Left kidney (tissue), 2 donors: ENCODE measurements around the gene CHRNA5. TPM values are rescaled to one million over a fixed set of nuclear protein-coding genes. Genes with fewer than 3 reads are reported as not detected.
A peak's percentile ranks its signal among the peaks of the same experiment; 100 is the strongest.
"Not testable (repeated sequence)": the region's sequence is repeated elsewhere in the genome, so short reads cannot be mapped to it uniquely, and the experiment has no call there.

Experiments
- DNase-seq: peaks from one replicate; pipeline ENCODE4 v3.0.0-alpha.2; 2013
- polyA plus RNA-seq: library from polyadenylated mRNA; unstranded; fragments of 120-200 nt; gene quantifications from one replicate; pipeline ENCODE4 v1.2.1, GENCODE V29; 2013; ENCODE audit not compliant: insufficient read length

The CHRNA5 gene
- polyA plus RNA-seq, 1 donor: 7.1 TPM

GRCh38 chr15:78565951-78566774, 843 bp downstream of the CHRNA5 start:
- DNase-seq: peak; percentile 35

GRCh38 chr15:78567531-78567930, 2.2 kb downstream of the CHRNA5 start:
- no peak for DNase-seq

GRCh38 chr15:78570710-78571109, 5.4 kb downstream of the CHRNA5 start:
- DNase-seq: no peak

GRCh38 chr15:78571382-78571781, 6.1 kb downstream of the CHRNA5 start:
- DNase-seq: no peak

GRCh38 chr15:78573416-78573815, 8.1 kb downstream of the CHRNA5 start:
- DNase-seq: no peak

- no peak for DNase-seq
Measured at GRCh38 chr15:78574944-78575343, 9.6 kb downstream of the CHRNA5 start.

GRCh38 chr15:78597583-78597982, 32.3 kb downstream of the CHRNA5 start:
- DNase-seq: no peak

- no peak for DNase-seq
Measured at GRCh38 chr15:78598348-78598747, 33.0 kb downstream of the CHRNA5 start.

GRCh38 chr15:78599189-78599588, 33.9 kb downstream of the CHRNA5 start:
- DNase-seq: no peak

- no peak for DNase-seq
Measured at GRCh38 chr15:78603467-78603866, 38.1 kb downstream of the CHRNA5 start.

GRCh38 chr15:78604420-78604819, 39.1 kb downstream of the CHRNA5 start:
- DNase-seq: no peak

- DNase-seq: no peak
Measured at GRCh38 chr15:78605201-78605600, 39.9 kb downstream of the CHRNA5 start.

- no peak for DNase-seq
Measured at GRCh38 chr15:78605680-78606079, 40.4 kb downstream of the CHRNA5 start.

- not testable (repeated sequence) for DNase-seq
Measured at GRCh38 chr15:78609551-78609950, 44.2 kb downstream of the CHRNA5 start.

GRCh38 chr15:78614021-78614420, 48.7 kb downstream of the CHRNA5 start:
- no peak for DNase-seq

- no peak for DNase-seq
Measured at GRCh38 chr15:78615151-78615589, 49.9 kb downstream of the CHRNA5 start.

GRCh38 chr15:78616506-78616905, 51.2 kb downstream of the CHRNA5 start:
- no peak for DNase-seq

- no peak for DNase-seq
Measured at GRCh38 chr15:78617076-78617475, 51.8 kb downstream of the CHRNA5 start.

- DNase-seq: no peak
Measured at GRCh38 chr15:78617516-78617915, 52.2 kb downstream of the CHRNA5 start.

- no peak for DNase-seq
Measured at GRCh38 chr15:78618064-78618463, 52.7 kb downstream of the CHRNA5 start.

- peak; percentile 88 for DNase-seq
Measured at GRCh38 chr15:78618490-78618934, 53.2 kb downstream of the CHRNA5 start.

- no peak for DNase-seq
Measured at GRCh38 chr15:78619022-78619950, 54.0 kb downstream of the CHRNA5 start.

- no peak for DNase-seq
Measured at GRCh38 chr15:78620021-78620526, 54.8 kb downstream of the CHRNA5 start.
